Tibial nerve (tissue), 3 donors: ENCODE measurements around the gene MFAP5.
"Not testable (repeated sequence)": the region's sequence is repeated elsewhere in the genome, so short reads cannot be mapped to it uniquely, and the experiment has no call there.

Experiments
- CTCF ChIP-seq, 5 experiments: fragments of 200-600 bp in 3 of 5; fragments of 450-650 bp in 2 of 5; sonication (generic) in 3 of 5; IDR thresholded peaks; one replicate each; pipeline ENCODE4 v1.5.1; 2016 to 2019; ENCODE audit warnings: antibody characterized with exemption in 5 of 5, mild to moderate bottlenecking in 3 of 5, moderate library complexity in 2 of 5
- POLR2A ChIP-seq, 2 donors: fragments of 450-650 bp; IDR thresholded peaks; one replicate each; pipeline ENCODE4 v1.6.1; 2017; ENCODE audit warnings: antibody characterized with exemption in 2 of 2, mild to moderate bottlenecking in 2 of 2, moderate library complexity in 2 of 2

GRCh38 chr12:8613881-8614280 lies 48.7 kb downstream of the MFAP5 start:
- TF ChIP-seq CTCF, POLR2A (IDR thresholded peaks at IDR 0.05): not testable (repeated sequence)
